HepG2 (cell line): ENCODE results near the gene MEGF11.

Source experiments
- CSRNP2 ChIP-seq: sonication (generic); formaldehyde crosslinking; conservative IDR thresholded peaks from 2 replicates; pipeline ENCODE4 v1.8.0; 2022; ENCODE audit warnings: low read depth, missing genetic modification reagents
- CTCF ChIP-seq: sonication (generic); formaldehyde crosslinking; IDR thresholded peaks from 2 replicates; pipeline ENCODE4 v1.5.0; 2020; ENCODE audit warnings: mild to moderate bottlenecking, missing genetic modification reagents, moderate library complexity
- GLI4 ChIP-seq: sonication (generic); formaldehyde crosslinking; IDR thresholded peaks from 2 replicates; pipeline ENCODE4 v1.5.1; 2020; ENCODE audit warnings: missing genetic modification reagents, mild to moderate bottlenecking, moderate library complexity, borderline replicate concordance
- NFE2L2 ChIP-seq: fragments of 150-350 bp; IDR thresholded peaks from 2 replicates; pipeline ENCODE4 v1.6.1; 2014; ENCODE audit warnings: low read length
- NONO ChIP-seq, 2 experiments: fragments of 450-650 bp in 1 of 2; sonication (generic) in 1 of 2; formaldehyde crosslinking in 1 of 2; IDR thresholded peaks in 1 of 2; conservative IDR thresholded peaks in 1 of 2; 2 replicates each; pipeline versions ENCODE4 v1.6.1 to v1.8.0; 2017 to 2022; ENCODE audit warnings: mild to moderate bottlenecking in 1 of 2, missing genetic modification reagents in 1 of 2, moderate library complexity in 1 of 2
- NPAS2 ChIP-seq: sonication (generic); formaldehyde crosslinking; IDR thresholded peaks from 2 replicates; pipeline ENCODE4 v1.8.0; 2022; ENCODE audit warnings: mild to moderate bottlenecking, missing genetic modification reagents, borderline replicate concordance
- NR2F2 ChIP-seq: IDR thresholded peaks from 2 replicates; pipeline ENCODE4 v1.6.1; 2012; ENCODE audit warnings: low read depth, inconsistent platforms, borderline replicate concordance
- SNAPC4 ChIP-seq: sonication (generic); formaldehyde crosslinking; IDR thresholded peaks from 2 replicates; pipeline ENCODE4 v1.4.0; 2020; ENCODE audit warnings: mild to moderate bottlenecking, missing genetic modification reagents
- TCF7 ChIP-seq: sonication (generic); IDR thresholded peaks from 2 replicates; pipeline ENCODE4 v1.6.1; 2016; ENCODE audit warnings: antibody characterized with exemption, low read depth
- XRCC5 ChIP-seq: fragments of 200-400 bp; formaldehyde crosslinking; optimal IDR thresholded peaks from 2 replicates; pipeline ENCODE3; 2017; ENCODE audit warnings: mild to moderate bottlenecking, low read length
- ZSCAN9 ChIP-seq: IDR thresholded peaks from 2 replicates; pipeline ENCODE4 v1.6.1; 2016; ENCODE audit warnings: borderline replicate concordance
- TF ChIP-seq, protein P1 (sequence below), 2 experiments: IDR thresholded peaks; 2 replicates each; pipeline ENCODE4 v1.6.1; 2011 to 2012; ENCODE audit warnings: low read length in 2 of 2, borderline replicate concordance in 1 of 2, low read depth in 1 of 2, mild to moderate bottlenecking in 1 of 2, moderate library complexity in 1 of 2
- TF ChIP-seq, protein P2 (sequence below): IDR thresholded peaks from 2 replicates; pipeline ENCODE4 v1.6.1; 2012; ENCODE audit warnings: inconsistent platforms
- TF ChIP-seq, protein P3 (sequence below): sonication (generic); formaldehyde crosslinking; IDR thresholded peaks from 2 replicates; pipeline ENCODE4 v1.5.0; 2020; ENCODE audit warnings: mild to moderate bottlenecking, missing genetic modification reagents, borderline replicate concordance

- no peak for TF ChIP-seq SNAPC4 (CRISPR knock-in tag)
- no peak for TF ChIP-seq NR2F2
- no peak for TF ChIP-seq XRCC5
- no peak for TF ChIP-seq CSRNP2
- TF ChIP-seq CTCF (CRISPR knock-in tag), result no peak
- TF ChIP-seq TCF7, result no peak
- TF ChIP-seq GLI4 (CRISPR knock-in tag), result no peak
- TF ChIP-seq, protein P1, sequence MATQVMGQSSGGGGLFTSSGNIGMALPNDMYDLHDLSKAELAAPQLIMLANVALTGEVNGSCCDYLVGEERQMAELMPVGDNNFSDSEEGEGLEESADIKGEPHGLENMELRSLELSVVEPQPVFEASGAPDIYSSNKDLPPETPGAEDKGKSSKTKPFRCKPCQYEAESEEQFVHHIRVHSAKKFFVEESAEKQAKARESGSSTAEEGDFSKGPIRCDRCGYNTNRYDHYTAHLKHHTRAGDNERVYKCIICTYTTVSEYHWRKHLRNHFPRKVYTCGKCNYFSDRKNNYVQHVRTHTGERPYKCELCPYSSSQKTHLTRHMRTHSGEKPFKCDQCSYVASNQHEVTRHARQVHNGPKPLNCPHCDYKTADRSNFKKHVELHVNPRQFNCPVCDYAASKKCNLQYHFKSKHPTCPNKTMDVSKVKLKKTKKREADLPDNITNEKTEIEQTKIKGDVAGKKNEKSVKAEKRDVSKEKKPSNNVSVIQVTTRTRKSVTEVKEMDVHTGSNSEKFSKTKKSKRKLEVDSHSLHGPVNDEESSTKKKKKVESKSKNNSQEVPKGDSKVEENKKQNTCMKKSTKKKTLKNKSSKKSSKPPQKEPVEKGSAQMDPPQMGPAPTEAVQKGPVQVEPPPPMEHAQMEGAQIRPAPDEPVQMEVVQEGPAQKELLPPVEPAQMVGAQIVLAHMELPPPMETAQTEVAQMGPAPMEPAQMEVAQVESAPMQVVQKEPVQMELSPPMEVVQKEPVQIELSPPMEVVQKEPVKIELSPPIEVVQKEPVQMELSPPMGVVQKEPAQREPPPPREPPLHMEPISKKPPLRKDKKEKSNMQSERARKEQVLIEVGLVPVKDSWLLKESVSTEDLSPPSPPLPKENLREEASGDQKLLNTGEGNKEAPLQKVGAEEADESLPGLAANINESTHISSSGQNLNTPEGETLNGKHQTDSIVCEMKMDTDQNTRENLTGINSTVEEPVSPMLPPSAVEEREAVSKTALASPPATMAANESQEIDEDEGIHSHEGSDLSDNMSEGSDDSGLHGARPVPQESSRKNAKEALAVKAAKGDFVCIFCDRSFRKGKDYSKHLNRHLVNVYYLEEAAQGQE (IDR thresholded peaks at IDR 0.05; ENCODE audit: borderline replicate concordance in 1 of 2, low read depth in 1 of 2, low read length in 2 of 2), result no peak
- TF ChIP-seq, protein P2, sequence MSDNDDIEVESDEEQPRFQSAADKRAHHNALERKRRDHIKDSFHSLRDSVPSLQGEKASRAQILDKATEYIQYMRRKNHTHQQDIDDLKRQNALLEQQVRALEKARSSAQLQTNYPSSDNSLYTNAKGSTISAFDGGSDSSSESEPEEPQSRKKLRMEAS, result no peak
- TF ChIP-seq NONO (IDR thresholded peaks at IDR 0.05), result no peak
- no peak for TF ChIP-seq NONO (CRISPR knock-in tag; conservative IDR thresholded peaks at IDR 0.05)
- TF ChIP-seq NFE2L2, result no peak
- TF ChIP-seq, protein P3, sequence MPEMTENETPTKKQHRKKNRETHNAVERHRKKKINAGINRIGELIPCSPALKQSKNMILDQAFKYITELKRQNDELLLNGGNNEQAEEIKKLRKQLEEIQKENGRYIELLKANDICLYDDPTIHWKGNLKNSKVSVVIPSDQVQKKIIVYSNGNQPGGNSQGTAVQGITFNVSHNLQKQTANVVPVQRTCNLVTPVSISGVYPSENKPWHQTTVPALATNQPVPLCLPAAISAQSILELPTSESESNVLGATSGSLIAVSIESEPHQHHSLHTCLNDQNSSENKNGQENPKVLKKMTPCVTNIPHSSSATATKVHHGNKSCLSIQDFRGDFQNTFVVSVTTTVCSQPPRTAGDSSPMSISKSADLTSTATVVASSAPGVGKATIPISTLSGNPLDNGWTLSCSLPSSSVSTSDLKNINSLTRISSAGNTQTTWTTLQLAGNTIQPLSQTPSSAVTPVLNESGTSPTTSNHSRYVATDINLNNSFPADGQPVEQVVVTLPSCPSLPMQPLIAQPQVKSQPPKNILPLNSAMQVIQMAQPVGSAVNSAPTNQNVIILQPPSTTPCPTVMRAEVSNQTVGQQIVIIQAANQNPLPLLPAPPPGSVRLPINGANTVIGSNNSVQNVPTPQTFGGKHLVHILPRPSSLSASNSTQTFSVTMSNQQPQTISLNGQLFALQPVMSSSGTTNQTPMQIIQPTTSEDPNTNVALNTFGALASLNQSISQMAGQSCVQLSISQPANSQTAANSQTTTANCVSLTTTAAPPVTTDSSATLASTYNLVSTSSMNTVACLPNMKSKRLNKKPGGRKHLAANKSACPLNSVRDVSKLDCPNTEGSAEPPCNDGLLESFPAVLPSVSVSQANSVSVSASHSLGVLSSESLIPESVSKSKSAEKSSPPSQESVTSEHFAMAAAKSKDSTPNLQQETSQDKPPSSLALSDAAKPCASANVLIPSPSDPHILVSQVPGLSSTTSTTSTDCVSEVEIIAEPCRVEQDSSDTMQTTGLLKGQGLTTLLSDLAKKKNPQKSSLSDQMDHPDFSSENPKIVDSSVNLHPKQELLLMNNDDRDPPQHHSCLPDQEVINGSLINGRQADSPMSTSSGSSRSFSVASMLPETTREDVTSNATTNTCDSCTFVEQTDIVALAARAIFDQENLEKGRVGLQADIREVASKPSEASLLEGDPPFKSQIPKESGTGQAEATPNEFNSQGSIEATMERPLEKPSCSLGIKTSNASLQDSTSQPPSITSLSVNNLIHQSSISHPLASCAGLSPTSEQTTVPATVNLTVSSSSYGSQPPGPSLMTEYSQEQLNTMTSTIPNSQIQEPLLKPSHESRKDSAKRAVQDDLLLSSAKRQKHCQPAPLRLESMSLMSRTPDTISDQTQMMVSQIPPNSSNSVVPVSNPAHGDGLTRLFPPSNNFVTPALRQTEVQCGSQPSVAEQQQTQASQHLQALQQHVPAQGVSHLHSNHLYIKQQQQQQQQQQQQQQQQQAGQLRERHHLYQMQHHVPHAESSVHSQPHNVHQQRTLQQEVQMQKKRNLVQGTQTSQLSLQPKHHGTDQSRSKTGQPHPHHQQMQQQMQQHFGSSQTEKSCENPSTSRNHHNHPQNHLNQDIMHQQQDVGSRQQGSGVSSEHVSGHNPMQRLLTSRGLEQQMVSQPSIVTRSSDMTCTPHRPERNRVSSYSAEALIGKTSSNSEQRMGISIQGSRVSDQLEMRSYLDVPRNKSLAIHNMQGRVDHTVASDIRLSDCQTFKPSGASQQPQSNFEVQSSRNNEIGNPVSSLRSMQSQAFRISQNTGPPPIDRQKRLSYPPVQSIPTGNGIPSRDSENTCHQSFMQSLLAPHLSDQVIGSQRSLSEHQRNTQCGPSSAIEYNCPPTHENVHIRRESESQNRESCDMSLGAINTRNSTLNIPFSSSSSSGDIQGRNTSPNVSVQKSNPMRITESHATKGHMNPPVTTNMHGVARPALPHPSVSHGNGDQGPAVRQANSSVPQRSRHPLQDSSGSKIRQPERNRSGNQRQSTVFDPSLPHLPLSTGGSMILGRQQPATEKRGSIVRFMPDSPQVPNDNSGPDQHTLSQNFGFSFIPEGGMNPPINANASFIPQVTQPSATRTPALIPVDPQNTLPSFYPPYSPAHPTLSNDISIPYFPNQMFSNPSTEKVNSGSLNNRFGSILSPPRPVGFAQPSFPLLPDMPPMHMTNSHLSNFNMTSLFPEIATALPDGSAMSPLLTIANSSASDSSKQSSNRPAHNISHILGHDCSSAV, result no peak
- no peak for TF ChIP-seq ZSCAN9
- no peak for TF ChIP-seq NPAS2
Measured at GRCh38 chr15:66165856-66166255, 87.7 kb downstream of the MEGF11 start.
